Stomach (tissue), 9 donors: ENCODE data around the gene NLRP11. TPM values are rescaled to one million over a fixed set of nuclear protein-coding genes. Genes with fewer than 3 reads are reported as not detected.
"Not testable (repeated sequence)": the region's sequence is repeated elsewhere in the genome, so short reads cannot be mapped to it uniquely, and the experiment has no call there.

Experiments used
- DNase-seq, 2 donors: peaks; one replicate each; pipeline versions ENCODE4 v3.0.0 to v3.0.0-alpha.2; 2013 to 2019
- H3K27ac ChIP-seq, 5 donors: fragments of 200-600 bp in 4 of 5; sonication (generic) in 4 of 5; one replicate each; pipeline ENCODE4 v1.5.1; 2013 to 2019; ENCODE audit warnings: mild to moderate bottlenecking in 1 of 5, moderate library complexity in 1 of 5
- H3K27me3 ChIP-seq, 3 donors: fragments of 200-600 bp; sonication (generic); one replicate each; pipeline ENCODE4 v1.5.1; 2017 to 2019; ENCODE audit warnings: mixed run types in 1 of 3
- H3K36me3 ChIP-seq, 4 donors: fragments of 200-600 bp; sonication (generic); 1 replicate in 3 of 4; 2 replicates in 1 of 4; pipeline ENCODE4 v1.5.1; 2016 to 2019
- H3K4me1 ChIP-seq, 4 donors: fragments of 200-600 bp; sonication (generic); one replicate each; pipeline ENCODE4 v1.5.1; 2016 to 2019
- H3K4me3 ChIP-seq, 4 donors: fragments of 200-600 bp; sonication (generic) in 3 of 4; one replicate each; pipeline ENCODE4 v1.5.1; 2016 to 2019; ENCODE audit warnings: mild to moderate bottlenecking in 1 of 4
- H3K9me3 ChIP-seq, 4 donors: fragments of 200-600 bp; sonication (generic); one replicate each; pipeline ENCODE4 v1.5.1; 2016 to 2019
- CTCF ChIP-seq, 7 experiments: fragments of 450-650 bp in 4 of 7; fragments of 200-600 bp in 3 of 7; sonication (generic) in 3 of 7; IDR thresholded peaks; one replicate each; pipeline ENCODE4 v1.5.1; 2016 to 2019; ENCODE audit warnings: antibody characterized with exemption in 7 of 7, control low read depth in 2 of 7, mild to moderate bottlenecking in 1 of 7
- EP300 ChIP-seq: sonication (generic); formaldehyde crosslinking; IDR thresholded peaks from one replicate; pipeline ENCODE4 v1.6.1; 2017; ENCODE audit warnings: antibody characterized with exemption
- POLR2A ChIP-seq, 4 donors: fragments of 450-650 bp; IDR thresholded peaks; one replicate each; pipeline ENCODE4 v1.6.1; 2016; ENCODE audit warnings: antibody characterized with exemption in 4 of 4, control low read depth in 2 of 4, mild to moderate bottlenecking in 1 of 4, moderate library complexity in 1 of 4
- POLR2AphosphoS5 ChIP-seq, 3 donors: sonication (generic); formaldehyde crosslinking; IDR thresholded peaks; one replicate each; pipeline ENCODE4 v1.6.1; 2016; ENCODE audit warnings: antibody characterized with exemption in 3 of 3
- WGBS, 5 donors: extraction: QIAGEN DNeasy Blood & Tissue Kit in 3 of 5; methylation state at CpG; one replicate each; pipeline versions ENCODE4 v1.1.5 to v1.1.7; 2013 to 2018; 5-methylcytosine and 5-hydroxymethylcytosine counted together
- intact Hi-C: fragments of 100-400 bp; cut with DNase I; formaldehyde crosslinking; loops from one replicate; pipeline ENCODE4 v1.15.1; 2023; ENCODE audit warnings: low total_unique reads
- polyA plus RNA-seq, 3 donors: library from polyadenylated mRNA; stranded (reverse); fragments of 200-250 nt; gene quantifications; one replicate each; pipeline ENCODE4 v1.2.3, GENCODE V29; 2013
- total RNA-seq, 5 donors: library from RNA; depleted of rRNA; stranded (reverse); fragments of >200 nt; gene quantifications; one replicate each; pipeline versions ENCODE4 v1.1.0 to v1.2.3, GENCODE V29; 2014 to 2016
- donor health status: healthy with polysubstance abuse.
- donor health status: Bipolar disorder and iron deficiency.
- donor health status: healthy.

NLRP11 gene
- total and polyA plus RNA-seq, 8 donors: 0.03 to 0.12 TPM; not detected in 6

DNA sequence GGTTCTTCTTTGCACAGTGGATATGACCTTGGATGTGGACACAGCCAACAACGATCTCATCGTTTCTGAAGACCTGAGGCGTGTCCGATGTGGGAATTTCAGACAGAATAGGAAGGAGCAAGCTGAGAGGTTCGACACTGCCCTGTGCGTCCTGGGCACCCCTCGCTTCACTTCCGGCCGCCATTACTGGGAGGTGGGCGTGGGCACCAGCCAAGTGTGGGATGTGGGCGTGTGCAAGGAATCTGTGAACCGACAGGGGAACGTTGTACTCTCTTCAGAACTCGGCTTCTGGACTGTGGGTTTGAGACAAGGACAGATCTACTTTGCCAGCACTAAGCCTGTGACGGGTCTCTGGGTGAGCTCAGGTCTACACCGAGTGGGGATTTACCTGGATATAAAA is 53.5 kb downstream of the NLRP11 start:
- 83 to 86% (median 84%) methylated on average over 16 of the region's 16 CpGs for WGBS, 5 donors
- H3K27ac ChIP-seq: no peak overlapping the region
- no peaks in the 10 kb centered on the region for H3K4me1 ChIP-seq
- H3K36me3 ChIP-seq: no peaks in the 10 kb centered on the region
- DNase-seq: no peak
- intact Hi-C loops: no loop called here
- no peaks in the 10 kb centered on the region for H3K9me3 ChIP-seq
- peaks cover 0 to 15% (median 0%) of the 10 kb centered on the region in 3 donors for H3K27me3 ChIP-seq
- TF ChIP-seq EP300 (no peak), POLR2AphosphoS5 (IDR thresholded peaks at IDR 0.05) (no peak), CTCF (IDR thresholded peaks at IDR 0.05) (no peak)
- no peak overlapping the region for H3K4me3 ChIP-seq

GRCh38 chr19:55777528-55777927 is 54.3 kb downstream of the NLRP11 start:
- TF ChIP-seq POLR2A (IDR thresholded peaks at IDR 0.05): no peak
- no peak for TF ChIP-seq EP300
- TF ChIP-seq POLR2AphosphoS5 (IDR thresholded peaks at IDR 0.05): no peak
- no peaks in the 10 kb centered on the region for H3K4me1 ChIP-seq
- peaks cover 0 to 15% (median 0%) of the 10 kb centered on the region in 3 donors for H3K27me3 ChIP-seq
- no peak overlapping the region for H3K27ac ChIP-seq
- intact Hi-C loops: no loop called here
- DNase-seq: no peak
- H3K4me3 ChIP-seq: no peak overlapping the region
- no peaks in the 10 kb centered on the region for H3K9me3 ChIP-seq
- WGBS, 5 donors: 31 to 37% (median 35%) methylated on average over 7 of the region's 7 CpGs
- H3K36me3 ChIP-seq: no peaks in the 10 kb centered on the region

GRCh38 chr19:55769632-55770031 is 62.2 kb downstream of the NLRP11 start:
- H3K27ac ChIP-seq, DNase-seq, H3K4me1 ChIP-seq, H3K4me3 ChIP-seq, intact Hi-C loops, H3K36me3 ChIP-seq: not testable (repeated sequence)
- 36 to 59% (median 51%) methylated on average over 2 to 3 of the region's 3 CpGs for WGBS, 5 donors
- peaks cover 0 to 40% (median 0%) of the 10 kb centered on the region in 3 donors for H3K27me3 ChIP-seq
- H3K9me3 ChIP-seq: peaks cover 0 to 13% (median 2%) of the 10 kb centered on the region in 4 donors

DNA sequence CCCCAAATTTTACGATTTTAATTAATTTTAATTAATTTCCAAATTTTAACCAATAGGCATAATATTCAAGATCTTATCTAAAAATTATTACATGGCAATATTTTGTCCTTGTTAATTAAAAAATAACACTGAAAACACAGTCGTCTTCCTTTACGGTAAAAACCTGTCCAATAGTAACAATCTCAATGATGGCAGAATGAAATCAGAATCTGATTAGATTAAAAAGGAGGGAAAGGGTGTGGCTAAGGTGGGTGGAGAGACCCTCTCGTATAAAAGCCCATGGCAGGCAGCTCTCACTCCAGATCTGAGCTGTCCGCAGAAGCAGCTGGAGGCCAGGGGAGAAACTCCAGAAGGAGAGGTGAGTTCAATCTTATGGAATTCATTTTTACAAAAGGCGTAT is 63.0 kb downstream of the NLRP11 start, which contains the start of gene RFPL4AL1:
Gene RFPL4AL1, plus strand, starts transcription at position 301 of the 400 bp plus-strand sequence. CDS start 2,687 bp downstream, outside the sequence.
- 76 to 83% (median 81%) methylated on average over 5 to 6 of the region's 6 CpGs for WGBS, 5 donors
- intact Hi-C loops, H3K4me3 ChIP-seq, H3K36me3 ChIP-seq, H3K27ac ChIP-seq, DNase-seq, H3K4me1 ChIP-seq: not testable (repeated sequence)
- peaks cover 0 to 13% (median 2%) of the 10 kb centered on the region in 4 donors for H3K9me3 ChIP-seq
- peaks cover 0 to 45% (median 0%) of the 10 kb centered on the region in 3 donors for H3K27me3 ChIP-seq

- Histone ChIP-seq H3K9me3 (peaks cover 0 to 13% (median 2%) of the 10 kb centered on the region in 4 donors), H3K4me1 (no peaks in the 10 kb centered on the region), H3K36me3 (no peaks in the 10 kb centered on the region), H3K27ac (no peak overlapping the region), H3K27me3 (peaks cover 0 to 41% (median 0%) of the 10 kb centered on the region in 3 donors), H3K4me3 (no peak overlapping the region)
- no peak for DNase-seq
- WGBS, 5 donors: 59 to 82% (median 66%) methylated on average over 6 to 7 of the region's 7 CpGs
- TF ChIP-seq EP300 (no peak), POLR2AphosphoS5 (IDR thresholded peaks at IDR 0.05) (no peak), CTCF (IDR thresholded peaks at IDR 0.05) (no peak), POLR2A (IDR thresholded peaks at IDR 0.05) (no peak)
- intact Hi-C loops: no loop called here
These were observed 65.3 kb downstream of the NLRP11 start for GRCh38 chr19:55766466-55766865.

- H3K27ac ChIP-seq, H3K27me3 ChIP-seq, H3K36me3 ChIP-seq, H3K9me3 ChIP-seq, H3K4me3 ChIP-seq, DNase-seq, intact Hi-C loops, H3K4me1 ChIP-seq: not testable (repeated sequence)
- WGBS, 5 donors: 83 to 95% (median 93%) methylated on average over 2 to 3 of the region's 3 CpGs
These were observed 73.0 kb downstream of the NLRP11 start, which contains the start of gene RFPL4A for GRCh38 chr19:55758797-55759196. Gene RFPL4A, plus strand, starts transcription at chr19:55759097. Its CDS starts 2,704 bp downstream, at chr19:55761801.

DNA sequence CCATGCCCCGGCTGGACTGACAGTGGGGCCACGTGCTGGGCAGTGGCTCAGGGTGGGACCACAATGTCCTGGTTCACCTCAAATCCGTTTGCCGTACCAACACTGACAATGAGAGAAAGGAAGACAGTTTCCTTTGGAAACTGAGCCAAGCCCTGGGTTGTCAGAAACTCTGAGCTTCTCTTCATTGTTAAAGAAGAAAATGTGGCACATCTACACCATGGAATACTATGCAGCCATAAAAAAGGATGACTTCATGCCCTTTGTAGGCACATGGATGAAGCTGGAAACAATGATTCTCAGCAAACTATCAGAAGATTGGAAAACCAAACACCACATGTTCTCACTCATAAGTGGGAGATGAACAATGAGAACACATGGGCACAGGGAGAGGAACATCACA is 75.0 kb downstream of the NLRP11 start:
- H3K9me3 ChIP-seq, DNase-seq, H3K4me3 ChIP-seq, intact Hi-C loops, H3K36me3 ChIP-seq, H3K27ac ChIP-seq, H3K4me1 ChIP-seq, H3K27me3 ChIP-seq: not testable (repeated sequence)
- WGBS, 5 donors: 71 to 84% (median 81%) methylated on average over 4 of the region's 4 CpGs
